ENCODE data around the gene UBE2G1.

UBE2G1 gene

DNA sequence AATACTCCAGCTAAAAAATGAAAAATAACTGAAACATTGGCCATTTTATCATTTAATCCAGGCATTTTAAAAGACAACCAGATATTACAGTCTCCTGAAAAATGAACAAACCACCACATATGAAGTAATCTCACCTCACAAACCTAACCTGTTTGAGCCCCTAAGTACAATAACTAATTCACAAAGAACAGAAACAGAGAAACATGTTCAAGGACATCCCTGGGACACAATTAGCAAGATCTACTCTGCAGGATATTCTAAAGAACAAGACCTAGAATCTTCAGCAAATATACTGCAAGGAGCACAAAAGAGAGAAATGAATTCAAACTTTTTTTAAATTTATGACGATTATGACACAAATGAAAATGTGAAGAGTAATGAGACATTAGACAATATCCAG, 51.9 kb downstream of the UBE2G1 start:
- TF ChIP-seq TAF1 (IDR thresholded peaks at IDR 0.05; ENCODE audit: low read depth), result no peak
- no peak for TF ChIP-seq RAD21 (IDR thresholded peaks at IDR 0.05; ENCODE audit: low read depth)
- no peak for TF ChIP-seq CREB1 (IDR thresholded peaks at IDR 0.05; ENCODE audit: low read depth)
- TF ChIP-seq, protein P1, sequence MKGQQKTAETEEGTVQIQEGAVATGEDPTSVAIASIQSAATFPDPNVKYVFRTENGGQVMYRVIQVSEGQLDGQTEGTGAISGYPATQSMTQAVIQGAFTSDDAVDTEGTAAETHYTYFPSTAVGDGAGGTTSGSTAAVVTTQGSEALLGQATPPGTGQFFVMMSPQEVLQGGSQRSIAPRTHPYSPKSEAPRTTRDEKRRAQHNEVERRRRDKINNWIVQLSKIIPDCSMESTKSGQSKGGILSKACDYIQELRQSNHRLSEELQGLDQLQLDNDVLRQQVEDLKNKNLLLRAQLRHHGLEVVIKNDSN (IDR thresholded peaks at IDR 0.05), result no peak
- no peak for TF ChIP-seq EGR1 (IDR thresholded peaks at IDR 0.05)

DNA sequence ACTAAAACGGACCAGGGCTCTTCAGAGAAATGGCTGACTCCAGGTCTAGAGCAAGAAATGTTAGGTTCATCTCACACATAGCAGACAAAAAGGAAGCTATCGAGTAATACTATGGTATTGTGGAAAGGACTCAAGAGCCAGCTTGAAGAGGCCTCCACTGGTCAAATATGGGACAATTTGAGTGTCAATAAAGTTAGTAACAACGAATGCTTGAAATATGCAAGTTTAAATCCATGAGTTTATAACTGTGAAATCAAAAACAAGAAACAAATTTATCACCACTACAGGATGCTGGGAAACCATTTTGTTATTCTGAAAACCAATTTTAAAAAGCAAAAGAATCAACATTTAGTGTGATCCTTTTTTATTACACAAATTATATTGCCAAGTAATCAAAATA, 52.3 kb downstream of the UBE2G1 start:
- TF ChIP-seq TAF1 (IDR thresholded peaks at IDR 0.05; ENCODE audit: low read depth), result no peak
- no peak for TF ChIP-seq FOXM1 (IDR thresholded peaks at IDR 0.05; ENCODE audit: borderline replicate concordance, low read depth)
- no peak for TF ChIP-seq CEBPB (IDR thresholded peaks at IDR 0.05)
- TF ChIP-seq, protein P2, sequence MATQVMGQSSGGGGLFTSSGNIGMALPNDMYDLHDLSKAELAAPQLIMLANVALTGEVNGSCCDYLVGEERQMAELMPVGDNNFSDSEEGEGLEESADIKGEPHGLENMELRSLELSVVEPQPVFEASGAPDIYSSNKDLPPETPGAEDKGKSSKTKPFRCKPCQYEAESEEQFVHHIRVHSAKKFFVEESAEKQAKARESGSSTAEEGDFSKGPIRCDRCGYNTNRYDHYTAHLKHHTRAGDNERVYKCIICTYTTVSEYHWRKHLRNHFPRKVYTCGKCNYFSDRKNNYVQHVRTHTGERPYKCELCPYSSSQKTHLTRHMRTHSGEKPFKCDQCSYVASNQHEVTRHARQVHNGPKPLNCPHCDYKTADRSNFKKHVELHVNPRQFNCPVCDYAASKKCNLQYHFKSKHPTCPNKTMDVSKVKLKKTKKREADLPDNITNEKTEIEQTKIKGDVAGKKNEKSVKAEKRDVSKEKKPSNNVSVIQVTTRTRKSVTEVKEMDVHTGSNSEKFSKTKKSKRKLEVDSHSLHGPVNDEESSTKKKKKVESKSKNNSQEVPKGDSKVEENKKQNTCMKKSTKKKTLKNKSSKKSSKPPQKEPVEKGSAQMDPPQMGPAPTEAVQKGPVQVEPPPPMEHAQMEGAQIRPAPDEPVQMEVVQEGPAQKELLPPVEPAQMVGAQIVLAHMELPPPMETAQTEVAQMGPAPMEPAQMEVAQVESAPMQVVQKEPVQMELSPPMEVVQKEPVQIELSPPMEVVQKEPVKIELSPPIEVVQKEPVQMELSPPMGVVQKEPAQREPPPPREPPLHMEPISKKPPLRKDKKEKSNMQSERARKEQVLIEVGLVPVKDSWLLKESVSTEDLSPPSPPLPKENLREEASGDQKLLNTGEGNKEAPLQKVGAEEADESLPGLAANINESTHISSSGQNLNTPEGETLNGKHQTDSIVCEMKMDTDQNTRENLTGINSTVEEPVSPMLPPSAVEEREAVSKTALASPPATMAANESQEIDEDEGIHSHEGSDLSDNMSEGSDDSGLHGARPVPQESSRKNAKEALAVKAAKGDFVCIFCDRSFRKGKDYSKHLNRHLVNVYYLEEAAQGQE (IDR thresholded peaks at IDR 0.05; ENCODE audit: low read depth), result no peak
- no peak for TF ChIP-seq EGR1 (IDR thresholded peaks at IDR 0.05)
- TF ChIP-seq NFIC (IDR thresholded peaks at IDR 0.05), result no peak
- no peak for TF ChIP-seq EP300 (IDR thresholded peaks at IDR 0.05; ENCODE audit: borderline replicate concordance)
- no peak for TF ChIP-seq TCF12 (IDR thresholded peaks at IDR 0.05; ENCODE audit: low read depth)
- no peak for TF ChIP-seq ZBTB7A (IDR thresholded peaks at IDR 0.05; ENCODE audit: low read depth)
- TF ChIP-seq YY1 (IDR thresholded peaks at IDR 0.05; ENCODE audit: low read depth), result no peak
- no peak for TF ChIP-seq CREB1 (IDR thresholded peaks at IDR 0.05; ENCODE audit: low read depth)
- TF ChIP-seq, protein P1 (IDR thresholded peaks at IDR 0.05), result no peak
- TF ChIP-seq TEAD4 (IDR thresholded peaks at IDR 0.05), result no peak

DNA sequence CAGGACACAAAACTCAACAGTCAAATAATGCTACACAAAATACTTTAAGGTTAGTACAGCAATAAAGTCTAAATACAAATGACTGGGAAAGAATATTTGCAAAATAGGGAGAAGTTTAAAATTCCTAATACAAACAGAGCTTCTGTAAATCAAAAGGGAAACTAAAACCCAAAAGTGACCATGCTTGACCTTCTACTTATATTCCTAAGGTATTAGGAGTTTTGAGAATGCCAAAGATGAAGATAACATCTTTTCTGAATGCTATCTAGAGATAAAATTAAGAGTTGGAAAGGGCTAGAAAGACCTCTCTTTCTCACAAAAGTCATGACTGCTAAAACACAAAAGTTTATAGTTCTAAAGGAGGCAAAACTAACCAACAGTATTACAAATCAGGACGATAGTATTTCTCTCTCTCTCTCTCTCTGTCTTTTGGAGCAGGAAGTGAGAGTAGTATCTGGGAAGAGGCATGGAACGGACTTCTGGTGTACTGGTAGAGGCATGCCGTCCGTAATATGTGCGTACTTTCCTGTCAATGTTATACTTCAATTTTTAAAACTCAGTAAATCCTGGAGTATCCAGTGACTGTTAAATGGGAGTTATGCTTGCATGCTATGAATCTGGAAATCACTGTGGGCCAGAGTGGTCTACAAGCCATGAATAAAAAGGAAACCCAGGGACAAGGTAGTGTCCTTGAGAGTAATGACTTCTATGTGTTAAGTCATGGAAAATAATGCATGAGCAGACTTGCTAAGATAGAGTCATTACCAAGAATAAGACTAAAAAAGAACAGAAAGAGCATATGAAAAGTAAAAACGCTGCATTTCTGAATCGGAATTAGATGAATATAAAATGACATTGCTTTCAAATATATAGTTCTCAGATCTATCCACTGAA, 53.0 kb downstream of the UBE2G1 start:
- TF ChIP-seq TCF12 (IDR thresholded peaks at IDR 0.05; ENCODE audit: low read depth), result no peak
- TF ChIP-seq, protein P3, sequence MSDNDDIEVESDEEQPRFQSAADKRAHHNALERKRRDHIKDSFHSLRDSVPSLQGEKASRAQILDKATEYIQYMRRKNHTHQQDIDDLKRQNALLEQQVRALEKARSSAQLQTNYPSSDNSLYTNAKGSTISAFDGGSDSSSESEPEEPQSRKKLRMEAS (IDR thresholded peaks at IDR 0.05), result no peak
- no peak for TF ChIP-seq RAD21 (IDR thresholded peaks at IDR 0.05; ENCODE audit: low read depth)
- no peak for TF ChIP-seq FOXM1 (IDR thresholded peaks at IDR 0.05; ENCODE audit: borderline replicate concordance, low read depth)
- no peak for TF ChIP-seq ZBTB7A (IDR thresholded peaks at IDR 0.05; ENCODE audit: low read depth)
- TF ChIP-seq TAF1 (IDR thresholded peaks at IDR 0.05; ENCODE audit: low read depth), result no peak
- no peak for TF ChIP-seq CREB1 (IDR thresholded peaks at IDR 0.05; ENCODE audit: low read depth)
- TF ChIP-seq, protein P1 (IDR thresholded peaks at IDR 0.05), result no peak
- TF ChIP-seq CEBPB (IDR thresholded peaks at IDR 0.05), result no peak
- TF ChIP-seq TEAD4 (IDR thresholded peaks at IDR 0.05), result no peak
- TF ChIP-seq, protein P2 (IDR thresholded peaks at IDR 0.05; ENCODE audit: low read depth), result no peak
- TF ChIP-seq NFIC (IDR thresholded peaks at IDR 0.05), result no peak
- TF ChIP-seq EGR1 (IDR thresholded peaks at IDR 0.05), result no peak
- no peak for TF ChIP-seq YY1 (IDR thresholded peaks at IDR 0.05; ENCODE audit: low read depth)

DNA sequence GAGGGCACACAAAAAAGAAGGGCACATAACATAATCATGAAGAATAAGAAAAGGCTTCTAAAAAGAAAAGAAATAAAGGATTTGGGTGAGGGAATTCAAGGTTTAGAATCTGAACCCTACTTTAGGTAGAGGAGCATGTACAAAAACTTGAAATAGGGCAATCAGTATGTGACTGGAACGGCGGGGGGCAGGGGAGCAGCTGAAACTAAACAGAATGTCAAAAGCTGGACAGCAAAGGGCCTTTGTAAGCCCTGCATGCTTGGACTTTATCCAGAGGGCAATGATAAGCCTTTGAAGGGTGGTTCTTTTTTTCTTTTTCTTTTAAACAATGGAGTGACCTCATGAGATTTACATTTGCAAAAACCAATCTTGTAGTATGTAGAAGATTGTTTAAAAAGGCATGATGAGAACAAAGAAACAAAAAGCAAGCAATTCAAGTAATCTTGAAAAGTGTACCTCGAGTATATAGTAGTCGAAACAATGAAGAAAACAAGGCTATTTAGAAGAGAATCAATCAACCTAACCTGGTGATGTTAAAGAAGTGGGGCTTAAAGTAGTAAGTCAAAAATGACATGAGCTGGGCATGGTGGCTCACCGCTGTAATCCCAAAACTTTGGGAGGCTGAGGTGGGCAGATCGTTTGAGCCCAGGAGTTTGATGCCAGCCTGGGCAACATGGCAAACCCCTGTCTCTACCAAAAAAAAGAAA, 56.0 kb downstream of the UBE2G1 start:
- TF ChIP-seq TAF1 (IDR thresholded peaks at IDR 0.05; ENCODE audit: low read depth) (no peak), NFIC (IDR thresholded peaks at IDR 0.05) (no peak), TCF12 (IDR thresholded peaks at IDR 0.05; ENCODE audit: low read depth) (no peak), ZBTB7A (IDR thresholded peaks at IDR 0.05; ENCODE audit: low read depth) (no peak), CREB1 (IDR thresholded peaks at IDR 0.05; ENCODE audit: low read depth) (no peak), TEAD4 (IDR thresholded peaks at IDR 0.05) (no peak), RAD21 (IDR thresholded peaks at IDR 0.05; ENCODE audit: low read depth) (no peak), FOXM1 (IDR thresholded peaks at IDR 0.05; ENCODE audit: borderline replicate concordance, low read depth) (no peak), EGR1 (IDR thresholded peaks at IDR 0.05) (no peak)
- TF ChIP-seq, protein P2 (IDR thresholded peaks at IDR 0.05; ENCODE audit: low read depth), result no peak
- TF ChIP-seq, protein P3 (IDR thresholded peaks at IDR 0.05), result no peak
